ENCODE data around the gene TNC. TPM values are rescaled to one million over a fixed set of nuclear protein-coding genes. Genes with fewer than 3 reads are reported as not detected.
A peak's percentile ranks its signal among the peaks of the same experiment; 100 is the strongest.

The TNC gene
- total RNA-seq, 1 experiment from 2014 or later = 11.4 TPM

GRCh38 chr9:115016344-115016743, 101.6 kb downstream of the TNC start:
- ChIA-PET POLR2A (no interaction called here), CTCF (no interaction called here)
- H3K4me1 Mint-ChIP-seq (ENCODE audit: low read depth, unreplicated experiment) = peaks cover 32% of the 10 kb centered on the region
- no peaks in the 10 kb centered on the region for H3K9me3 ChIP-seq
- intact Hi-C loops (cut with micrococcal nuclease; ENCODE audit: unreplicated experiment) = no loop called here
- peaks cover 8% of the 10 kb centered on the region for H3K36me3 Mint-ChIP-seq (ENCODE audit: insufficient read depth, unreplicated experiment)
- peak overlapping the region; percentile 25 for H3K27ac Mint-ChIP-seq (ENCODE audit: unreplicated experiment)
- H3K9me3 Mint-ChIP-seq (ENCODE audit: unreplicated experiment) = no peaks in the 10 kb centered on the region
- no peaks in the 10 kb centered on the region for H3K27me3 ChIP-seq (replicated peaks; ENCODE audit: control insufficient read depth, insufficient read depth, low read length)
- DNase-seq = no peak
- no peak for TF ChIP-seq CTCF (IDR thresholded peaks at IDR 0.05; ENCODE audit: insufficient read depth in 1 of 2, low read depth in 1 of 2, low read length in 1 of 2, severe bottlenecking in 1 of 2, unreplicated experiment in 1 of 2)
- H3K4me3 ChIP-seq (ENCODE audit: low read depth, low read length) = no peak overlapping the region
- H3K36me3 ChIP-seq (ENCODE audit: control insufficient read depth, insufficient read depth, low read length) = no peaks in the 10 kb centered on the region
- H3K27me3 Mint-ChIP-seq (ENCODE audit: insufficient read depth, unreplicated experiment) = no peaks in the 10 kb centered on the region
- no peak overlapping the region for H3K4me3 Mint-ChIP-seq (ENCODE audit: unreplicated experiment)
- H3K4me1 ChIP-seq = peaks cover 20% of the 10 kb centered on the region
- BruUV-seq (replicated peaks) = no TSS peak

GRCh38 chr9:115015018-115015635, 102.8 kb downstream of the TNC start:
- no peak overlapping the region for H3K27ac Mint-ChIP-seq (ENCODE audit: unreplicated experiment)
- POLR2A ChIA-PET = no interaction called here

GRCh38 chr9:115014438-115014837, 103.5 kb downstream of the TNC start:
- no peaks in the 10 kb centered on the region for H3K36me3 Mint-ChIP-seq (ENCODE audit: insufficient read depth, unreplicated experiment)
- BruUV-seq (replicated peaks) = no TSS peak
- ChIA-PET CTCF (interaction anchor here (0.7 to 1.6 kb wide), 3 partner anchors 76 to 107 kb away, joined by 3 to 8 read pairs (median 4); no protein-coding TSS in a partner anchor), POLR2A (no interaction called here)
- H3K4me3 Mint-ChIP-seq (ENCODE audit: unreplicated experiment) = no peak overlapping the region
- H3K4me1 Mint-ChIP-seq (ENCODE audit: low read depth, unreplicated experiment) = peaks cover 32% of the 10 kb centered on the region
- no peaks in the 10 kb centered on the region for H3K9me3 Mint-ChIP-seq (ENCODE audit: unreplicated experiment)
- DNase-seq = no peak
- TF ChIP-seq CTCF (IDR thresholded peaks at IDR 0.05; ENCODE audit: insufficient read depth in 1 of 2, low read depth in 1 of 2, low read length in 1 of 2, severe bottlenecking in 1 of 2, unreplicated experiment in 1 of 2) = no peak
- peaks cover 17% of the 10 kb centered on the region for H3K4me1 ChIP-seq
- no peaks in the 10 kb centered on the region for H3K36me3 ChIP-seq (ENCODE audit: control insufficient read depth, insufficient read depth, low read length)
- no peaks in the 10 kb centered on the region for H3K9me3 ChIP-seq
- H3K27me3 ChIP-seq (replicated peaks; ENCODE audit: control insufficient read depth, insufficient read depth, low read length) = no peaks in the 10 kb centered on the region
- intact Hi-C loops (cut with micrococcal nuclease; ENCODE audit: unreplicated experiment) = loop anchor here (1.0 to 2.0 kb wide), 6 partner anchors 103 to 510 kb away; no protein-coding TSS in a partner anchor
- no peaks in the 10 kb centered on the region for H3K27me3 Mint-ChIP-seq (ENCODE audit: insufficient read depth, unreplicated experiment)
- H3K4me3 ChIP-seq (ENCODE audit: low read depth, low read length) = no peak overlapping the region
- H3K27ac Mint-ChIP-seq (ENCODE audit: unreplicated experiment) = no peak overlapping the region

More at GRCh38 chr9:115015018-115015635, 102.8 kb downstream of the TNC start:
- H3K4me3 Mint-ChIP-seq (ENCODE audit: unreplicated experiment) = no peak overlapping the region
- Histone ChIP-seq H3K27me3 (replicated peaks; ENCODE audit: control insufficient read depth, insufficient read depth, low read length) (no peaks in the 10 kb centered on the region), H3K36me3 (ENCODE audit: control insufficient read depth, insufficient read depth, low read length) (no peaks in the 10 kb centered on the region), H3K4me1 (peaks cover 20% of the 10 kb centered on the region), H3K4me3 (ENCODE audit: low read depth, low read length) (no peak overlapping the region), H3K9me3 (no peaks in the 10 kb centered on the region)
- H3K27me3 Mint-ChIP-seq (ENCODE audit: insufficient read depth, unreplicated experiment) = no peaks in the 10 kb centered on the region
- no TSS peak for BruUV-seq (replicated peaks)
- TF ChIP-seq CTCF (IDR thresholded peaks at IDR 0.05; ENCODE audit: insufficient read depth in 1 of 2, low read depth in 1 of 2, low read length in 1 of 2, severe bottlenecking in 1 of 2, unreplicated experiment in 1 of 2) = peak; percentile 64
- no peaks in the 10 kb centered on the region for H3K9me3 Mint-ChIP-seq (ENCODE audit: unreplicated experiment)
- intact Hi-C loops (cut with micrococcal nuclease; ENCODE audit: unreplicated experiment) = loop anchor here (1.0 to 2.0 kb wide), 2 partner anchors 210 to 610 kb away; no protein-coding TSS in a partner anchor
- no peaks in the 10 kb centered on the region for H3K36me3 Mint-ChIP-seq (ENCODE audit: insufficient read depth, unreplicated experiment)
- peaks cover 32% of the 10 kb centered on the region for H3K4me1 Mint-ChIP-seq (ENCODE audit: low read depth, unreplicated experiment)
- CTCF ChIA-PET = interaction anchor here (0.6 to 1.6 kb wide), 3 partner anchors 8 to 417 kb away, joined by 3 to 4 read pairs (median 3); no protein-coding TSS in a partner anchor
- peak; percentile 54 to 60 for DNase-seq
